ENCODE measurements around the gene MGAT4D. TPM values are rescaled to one million over a fixed set of nuclear protein-coding genes. Genes with fewer than 3 reads are reported as not detected.
A peak's percentile ranks its signal among the peaks of the same experiment; 100 is the strongest.
"Not testable (repeated sequence)": the region's sequence is repeated elsewhere in the genome, so short reads cannot be mapped to it uniquely, and the experiment has no call there.

MGAT4D gene
- total RNA-seq, 1 donor from 2014 or later = not detected

- no peak for DNase-seq
Observed at GRCh38 chr4:140439644-140440142, 58.4 kb downstream of the MGAT4D start.

- DNase-seq = no peak
Observed at GRCh38 chr4:140427919-140428471, 70.1 kb downstream of the MGAT4D start.

- peak; percentile 29 for DNase-seq
Observed at GRCh38 chr4:140427106-140427918, 70.8 kb downstream of the MGAT4D start, which contains the start of gene CLGN. Gene CLGN (minus strand): TSS chr4:140427648. CDS start chr4:140413078, 14,570 bp downstream.

GRCh38 chr4:140426610-140427105, 71.4 kb downstream of the MGAT4D start:
- DNase-seq = no peak

GRCh38 chr4:140423106-140423505, 75.0 kb downstream of the MGAT4D start:
- DNase-seq = no peak

GRCh38 chr4:140413130-140413969, 84.7 kb downstream of the MGAT4D start:
- DNase-seq = not testable (repeated sequence)

- DNase-seq = no peak
Observed at GRCh38 chr4:140408974-140409373, 89.1 kb downstream of the MGAT4D start.

GRCh38 chr4:140406292-140406691, 91.8 kb downstream of the MGAT4D start:
- DNase-seq = no peak

- DNase-seq = no peak
Observed at GRCh38 chr4:140400111-140400510, 98.0 kb downstream of the MGAT4D start.

GRCh38 chr4:140395668-140396067, 102.4 kb downstream of the MGAT4D start:
- no peak for DNase-seq

Other genes starting within 250 kb of the MGAT4D start
- 35.2 TPM for gene SCOC, start 124.6 kb downstream of the MGAT4D start, total RNA-seq
- 0.59 TPM for gene CLGN, start 70.6 kb downstream of the MGAT4D start, total RNA-seq
- gene ELMOD2, start 25.9 kb upstream of the MGAT4D start, total RNA-seq = 27.5 TPM
- 1.7 TPM for gene UCP1, start 70.7 kb upstream of the MGAT4D start, total RNA-seq

All from skin of body (tissue), 2 donors.